Kidney epithelial cell (primary cell): ENCODE data around the gene SLC39A9. TPM values are rescaled to one million over a fixed set of nuclear protein-coding genes. Genes with fewer than 3 reads are reported as not detected.

Experiments
- DNase-seq: peaks from one replicate; pipeline ENCODE4 v3.0.0-alpha.2; 2010; ENCODE audit warnings: low read depth
- H3K27me3 ChIP-seq: 2 replicates; pipeline ENCODE4 v1.6.0; 2011; ENCODE audit warnings: low read length; ENCODE audit not compliant: control insufficient read depth, insufficient read depth
- H3K36me3 ChIP-seq: 2 replicates; pipeline ENCODE4 v1.5.1; 2011; ENCODE audit warnings: low read length; ENCODE audit not compliant: control insufficient read depth, insufficient read depth
- H3K4me3 ChIP-seq: 2 replicates; pipeline ENCODE4 v1.5.1; 2011; ENCODE audit warnings: low read depth, mild to moderate bottlenecking, control low read depth, low read length
- CTCF ChIP-seq: IDR thresholded peaks from 2 replicates; pipeline ENCODE4 v1.5.1; 2011; ENCODE audit warnings: mild to moderate bottlenecking, moderate library complexity, low read length, control low read depth, inconsistent platforms; ENCODE audit not compliant: insufficient read depth, poor library complexity, severe bottlenecking
- total RNA-seq: library from RNA; depleted of rRNA; stranded (reverse); fragments of >200 nt; gene quantifications from 2 replicates; pipeline ENCODE4 v1.2.3, GENCODE V29; 2015

Gene SLC39A9
- total RNA-seq, 1 donor from 2014 or later, result 82.8 TPM

- TF ChIP-seq CTCF, result no peak
- no peak for DNase-seq
- H3K27me3 ChIP-seq, result no peaks in the 10 kb centered on the region
- H3K4me3 ChIP-seq, result no peak overlapping the region
- H3K36me3 ChIP-seq, result no peaks in the 10 kb centered on the region
These were observed 26.3 kb upstream of the SLC39A9 start for GRCh38 chr14:69372146-69372545.

GRCh38 chr14:69373104-69373503, 25.4 kb upstream of the SLC39A9 start:
- no peak for DNase-seq
- H3K36me3 ChIP-seq, result no peaks in the 10 kb centered on the region
- H3K27me3 ChIP-seq, result no peaks in the 10 kb centered on the region
- TF ChIP-seq CTCF, result no peak
- H3K4me3 ChIP-seq, result no peak overlapping the region

GRCh38 chr14:69374235-69374634, 24.3 kb upstream of the SLC39A9 start:
- DNase-seq, result no peak
- Histone ChIP-seq H3K4me3 (no peak overlapping the region), H3K36me3 (no peaks in the 10 kb centered on the region), H3K27me3 (no peaks in the 10 kb centered on the region)
- TF ChIP-seq CTCF, result no peak

- no peak for TF ChIP-seq CTCF
- H3K27me3 ChIP-seq, result no peaks in the 10 kb centered on the region
- H3K36me3 ChIP-seq, result no peaks in the 10 kb centered on the region
- H3K4me3 ChIP-seq, result no peak overlapping the region
- no peak for DNase-seq
These were observed 23.3 kb upstream of the SLC39A9 start for GRCh38 chr14:69375182-69375581.

- no peaks in the 10 kb centered on the region for H3K36me3 ChIP-seq
- no peak overlapping the region for H3K4me3 ChIP-seq
- TF ChIP-seq CTCF, result no peak
- no peaks in the 10 kb centered on the region for H3K27me3 ChIP-seq
- DNase-seq, result no peak
These were observed 22.8 kb upstream of the SLC39A9 start for GRCh38 chr14:69375722-69376121.

- peak; percentile 86 for DNase-seq
- H3K4me3 ChIP-seq, result no peak overlapping the region
- no peaks in the 10 kb centered on the region for H3K27me3 ChIP-seq
- no peak for TF ChIP-seq CTCF
- no peaks in the 10 kb centered on the region for H3K36me3 ChIP-seq
These were observed 22.1 kb upstream of the SLC39A9 start for GRCh38 chr14:69376439-69376838.
